Measurements from ENCODE around the gene ABCA12. TPM values are rescaled to one million over a fixed set of nuclear protein-coding genes. Genes with fewer than 3 reads are reported as not detected.

ABCA12 gene
- total RNA-seq, 2 donors from 2014 or later: not detected

DNA sequence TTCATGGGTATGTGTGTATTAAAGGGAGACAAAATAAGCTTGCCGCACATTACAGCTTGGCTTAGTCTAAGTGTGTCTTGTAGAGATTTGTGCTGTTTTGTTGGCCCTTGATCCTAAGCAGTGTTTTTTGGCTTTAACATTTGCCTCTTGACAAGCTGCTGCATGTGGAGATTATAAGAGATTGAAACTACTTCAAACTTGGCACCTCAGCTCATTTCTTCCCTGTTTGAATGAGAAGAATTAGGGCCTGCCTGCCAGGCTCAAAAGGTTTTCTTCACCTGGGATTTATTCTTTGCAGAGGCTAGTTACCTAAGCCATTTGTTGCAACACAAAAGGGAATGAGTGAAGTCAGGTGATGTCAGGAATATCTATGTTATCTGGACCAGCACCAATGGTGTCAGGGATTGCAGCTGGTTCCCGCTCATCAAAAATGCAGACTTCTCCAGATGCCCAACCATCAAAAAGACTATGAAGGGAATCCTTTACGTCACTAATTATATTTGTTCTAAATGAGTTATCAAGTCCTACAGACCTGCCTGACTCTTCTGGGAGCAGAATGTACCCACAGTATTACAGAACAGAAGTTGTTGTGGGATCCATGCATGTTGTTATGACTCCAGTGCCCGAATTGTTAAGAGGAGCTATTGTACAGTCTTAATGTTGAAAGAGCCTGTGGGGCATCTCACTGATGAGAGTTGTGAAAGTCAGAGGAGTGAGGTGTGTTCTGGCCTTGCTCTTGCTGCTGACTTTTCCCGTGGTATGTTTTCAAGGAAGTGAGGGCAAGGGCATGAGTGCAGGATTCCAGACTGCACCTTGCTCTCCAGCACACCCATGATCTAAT, 31.0 kb downstream of the ABCA12 start:
- no peaks in the 10 kb centered on the region for H3K27me3 ChIP-seq
- H3K9me3 ChIP-seq: no peaks in the 10 kb centered on the region
- no peak for ATAC-seq
- no peaks in the 10 kb centered on the region for H3K36me3 ChIP-seq (replicated peaks in 1 of 2; ENCODE audit: insufficient read depth in 1 of 2, low read depth in 2 of 2)
- DNase-seq: no peak
- intact Hi-C loops (cut with DNase I): no loop called here
- 63 to 64% methylated on average over 5 of the region's 5 CpGs for WGBS, 2 donors
- TF ChIP-seq CTCF (IDR thresholded peaks at IDR 0.05): no peak
- TF ChIP-seq POLR2A (IDR thresholded peaks at IDR 0.05): no peak
- no peak overlapping the region for H3K4me3 ChIP-seq
- H3K4me1 ChIP-seq: no peaks in the 10 kb centered on the region
- no peak overlapping the region for H3K27ac ChIP-seq

DNA sequence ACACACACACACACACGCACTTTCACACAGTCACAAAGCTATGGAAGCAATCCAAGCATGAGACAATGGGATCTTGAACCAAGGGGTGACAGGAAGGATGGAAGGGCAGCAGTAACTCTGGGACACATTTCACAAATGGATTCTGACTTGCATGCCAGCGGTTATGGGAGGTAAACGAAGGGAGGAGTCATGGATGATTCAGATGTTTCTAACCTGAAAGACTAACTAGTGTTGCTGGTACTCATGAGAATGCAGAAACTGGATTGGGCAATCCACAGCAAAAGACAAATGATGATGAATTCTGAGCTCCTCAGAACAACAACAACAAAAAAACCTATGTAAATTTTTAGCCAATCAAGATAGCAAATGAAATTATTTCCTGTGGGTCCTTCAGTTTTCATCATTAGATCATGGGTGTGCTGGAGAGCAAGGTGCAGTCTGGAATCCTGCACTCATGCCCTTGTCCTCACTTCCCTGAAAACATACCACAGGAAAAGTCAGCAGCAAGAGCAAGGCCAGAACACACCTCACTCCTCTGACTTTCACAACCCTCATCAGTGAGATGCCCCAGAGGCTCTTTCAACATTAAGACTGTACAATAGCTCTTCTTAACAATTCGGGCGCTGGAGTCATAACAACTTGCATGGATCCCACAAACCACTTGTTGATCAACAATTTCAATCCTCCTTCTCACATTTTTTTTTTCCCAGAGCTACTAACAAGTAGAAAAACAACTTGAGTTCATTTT, 32.6 kb downstream of the ABCA12 start:
- WGBS, 2 donors: 54 to 57% methylated on average over 5 of the region's 5 CpGs
- no peak for TF ChIP-seq CTCF (IDR thresholded peaks at IDR 0.05)
- no peak for TF ChIP-seq POLR2A (IDR thresholded peaks at IDR 0.05)
- Histone ChIP-seq H3K9me3 (no peaks in the 10 kb centered on the region), H3K4me1 (no peaks in the 10 kb centered on the region), H3K4me3 (no peak overlapping the region), H3K36me3 (replicated peaks in 1 of 2; ENCODE audit: insufficient read depth in 1 of 2, low read depth in 2 of 2) (no peaks in the 10 kb centered on the region), H3K27ac (no peak overlapping the region), H3K27me3 (no peaks in the 10 kb centered on the region)
- ATAC-seq (no peak), DNase-seq (no peak)
- intact Hi-C loops (cut with DNase I): no loop called here

- TF ChIP-seq CTCF (IDR thresholded peaks at IDR 0.05) (no peak), POLR2A (IDR thresholded peaks at IDR 0.05) (no peak)
- Histone ChIP-seq H3K27ac (no peak overlapping the region), H3K4me3 (no peak overlapping the region), H3K9me3 (no peaks in the 10 kb centered on the region), H3K36me3 (replicated peaks in 1 of 2; ENCODE audit: insufficient read depth in 1 of 2, low read depth in 2 of 2) (no peaks in the 10 kb centered on the region), H3K27me3 (no peaks in the 10 kb centered on the region), H3K4me1 (no peaks in the 10 kb centered on the region)
- DNase-seq (no peak), ATAC-seq (no peak)
- intact Hi-C loops (cut with DNase I): no loop called here
- WGBS, 2 donors: 50 to 52% methylated on average over 4 of the region's 4 CpGs
Observed at GRCh38 chr2:215104226-215104625, 34.2 kb downstream of the ABCA12 start.

- TF ChIP-seq POLR2A (IDR thresholded peaks at IDR 0.05) (no peak), CTCF (IDR thresholded peaks at IDR 0.05) (no peak)
- DNase-seq (no peak), ATAC-seq (no peak)
- Histone ChIP-seq H3K9me3 (no peaks in the 10 kb centered on the region), H3K4me1 (no peaks in the 10 kb centered on the region), H3K27me3 (no peaks in the 10 kb centered on the region), H3K36me3 (replicated peaks in 1 of 2; ENCODE audit: insufficient read depth in 1 of 2, low read depth in 2 of 2) (no peaks in the 10 kb centered on the region), H3K4me3 (no peak overlapping the region), H3K27ac (no peak overlapping the region)
- WGBS, 2 donors: 75 to 86% methylated on average over 5 to 6 of the region's 6 CpGs
- intact Hi-C loops (cut with DNase I): no loop called here
Observed at GRCh38 chr2:215098875-215099274, 39.6 kb downstream of the ABCA12 start.

All from body of pancreas (tissue), 4 donors.